Breast epithelium (tissue), 4 donors: ENCODE measurements around the gene SPAG6. TPM values are rescaled to one million over a fixed set of nuclear protein-coding genes. Genes with fewer than 3 reads are reported as not detected.
"Not testable (repeated sequence)": the region's sequence is repeated elsewhere in the genome, so short reads cannot be mapped to it uniquely, and the experiment has no call there.

Experiments
- DNase-seq, 2 donors: peaks; one replicate each; pipeline ENCODE4 v3.0.0-alpha.2; 2019; ENCODE audit warnings: low spot score in 2 of 2
- H3K27ac ChIP-seq, 2 donors: fragments of 200-600 bp; sonication (generic) in 1 of 2; one replicate each; pipeline ENCODE4 v1.5.1; 2016 to 2019; ENCODE audit warnings: mild to moderate bottlenecking in 1 of 2
- H3K27me3 ChIP-seq, 2 donors: fragments of 200-600 bp; sonication (generic) in 1 of 2; one replicate each; pipeline versions ENCODE4 v1.5.1 to v1.6.0; 2017 to 2019; ENCODE audit warnings: control low read depth in 1 of 2, mild to moderate bottlenecking in 1 of 2
- H3K36me3 ChIP-seq: fragments of 200-600 bp; one replicate; pipeline ENCODE4 v1.5.1; 2019
- H3K4me1 ChIP-seq, 2 donors: fragments of 200-600 bp; sonication (generic); one replicate each; pipeline ENCODE4 v1.5.1; 2016 to 2019; ENCODE audit warnings: control low read depth in 1 of 2
- H3K4me3 ChIP-seq, 3 donors: fragments of 200-600 bp; sonication (generic); 1 replicate in 2 of 3; 2 replicates in 1 of 3; pipeline ENCODE4 v1.5.1; 2016 to 2019; ENCODE audit warnings: mild to moderate bottlenecking in 3 of 3, moderate library complexity in 2 of 3
- H3K9me3 ChIP-seq, 2 donors: fragments of 200-600 bp; sonication (generic) in 1 of 2; one replicate each; pipeline ENCODE4 v1.5.1; 2016 to 2019; ENCODE audit warnings: control low read depth in 1 of 2
- CTCF ChIP-seq, 3 donors: fragments of 450-650 bp; IDR thresholded peaks; one replicate each; pipeline ENCODE4 v1.5.1; 2016 to 2017; ENCODE audit warnings: antibody characterized with exemption in 3 of 3, mild to moderate bottlenecking in 3 of 3, moderate library complexity in 3 of 3
- POLR2A ChIP-seq: fragments of 450-650 bp; IDR thresholded peaks from one replicate; pipeline ENCODE4 v1.6.1; 2016; ENCODE audit warnings: antibody characterized with exemption, mild to moderate bottlenecking, moderate library complexity
- POLR2AphosphoS5 ChIP-seq, 3 donors: sonication (generic); formaldehyde crosslinking; IDR thresholded peaks; one replicate each; pipeline ENCODE4 v1.6.1; 2017; ENCODE audit warnings: antibody characterized with exemption in 3 of 3
- intact Hi-C: fragments of 100-400 bp; cut with DNase I; formaldehyde crosslinking; loops from one replicate; pipeline ENCODE4 v1.15.1; 2023; ENCODE audit warnings: low total_unique reads
- total RNA-seq, 3 donors: library from RNA; depleted of rRNA; stranded (reverse); fragments of >200 nt; gene quantifications; one replicate each; pipeline ENCODE4 v1.1.0, GENCODE V29; 2016

The SPAG6 gene
- total RNA-seq, 3 donors from 2014 or later = 0.59 to 4.9 TPM; not detected in 1

- H3K4me3 ChIP-seq = no peak overlapping the region
- TF ChIP-seq POLR2A (no peak), CTCF (IDR thresholded peaks at IDR 0.05) (no peak), POLR2AphosphoS5 (IDR thresholded peaks at IDR 0.05) (no peak)
- H3K9me3 ChIP-seq = no peaks in the 10 kb centered on the region
- DNase-seq = no peak
- H3K27me3 ChIP-seq = no peaks in the 10 kb centered on the region
- no peaks in the 10 kb centered on the region for H3K36me3 ChIP-seq
- H3K4me1 ChIP-seq = no peaks in the 10 kb centered on the region
- H3K27ac ChIP-seq = no peak overlapping the region
- intact Hi-C loops = no loop called here
These were observed 11.1 kb downstream of the SPAG6 start for GRCh38 chr10:22356324-22356873.

GRCh38 chr10:22357770-22358169 is 12.5 kb downstream of the SPAG6 start:
- H3K4me1 ChIP-seq, intact Hi-C loops, H3K27ac ChIP-seq, H3K36me3 ChIP-seq, DNase-seq, H3K9me3 ChIP-seq, H3K27me3 ChIP-seq, H3K4me3 ChIP-seq: not testable (repeated sequence)

GRCh38 chr10:22363305-22363704 is 18.0 kb downstream of the SPAG6 start:
- H3K4me1 ChIP-seq = no peaks in the 10 kb centered on the region
- no peaks in the 10 kb centered on the region for H3K9me3 ChIP-seq
- H3K27me3 ChIP-seq = no peaks in the 10 kb centered on the region
- H3K36me3 ChIP-seq = no peaks in the 10 kb centered on the region
- DNase-seq = no peak
- intact Hi-C loops = loop anchor here (10.0 kb wide), 1 partner anchor 89 kb away; no protein-coding TSS in a partner anchor
- TF ChIP-seq POLR2AphosphoS5 (IDR thresholded peaks at IDR 0.05) (no peak), POLR2A (no peak), CTCF (IDR thresholded peaks at IDR 0.05) (no peak)
- H3K4me3 ChIP-seq = no peak overlapping the region
- H3K27ac ChIP-seq = no peak overlapping the region

GRCh38 chr10:22364407-22365140 is 19.3 kb downstream of the SPAG6 start:
- Histone ChIP-seq H3K9me3 (no peaks in the 10 kb centered on the region), H3K27ac (no peak overlapping the region), H3K4me1 (no peaks in the 10 kb centered on the region), H3K4me3 (no peak overlapping the region), H3K27me3 (no peaks in the 10 kb centered on the region), H3K36me3 (no peaks in the 10 kb centered on the region)
- intact Hi-C loops = loop anchor here (10.0 kb wide), 1 partner anchor 90 kb away; no protein-coding TSS in a partner anchor
- no peak for DNase-seq
- TF ChIP-seq POLR2AphosphoS5 (IDR thresholded peaks at IDR 0.05) = no peak
- TF ChIP-seq POLR2A = no peak
- no peak for TF ChIP-seq CTCF (IDR thresholded peaks at IDR 0.05)

- Histone ChIP-seq H3K9me3 (no peaks in the 10 kb centered on the region), H3K27ac (no peak overlapping the region), H3K36me3 (no peaks in the 10 kb centered on the region), H3K4me1 (no peaks in the 10 kb centered on the region), H3K4me3 (no peak overlapping the region), H3K27me3 (no peaks in the 10 kb centered on the region)
- no peak for TF ChIP-seq POLR2A
- TF ChIP-seq CTCF (IDR thresholded peaks at IDR 0.05) = no peak
- no peak for TF ChIP-seq POLR2AphosphoS5 (IDR thresholded peaks at IDR 0.05)
- intact Hi-C loops = loop anchor here (10.0 kb wide), 1 partner anchor 90 kb away; no protein-coding TSS in a partner anchor
- DNase-seq = no peak
These were observed 19.9 kb downstream of the SPAG6 start for GRCh38 chr10:22365233-22365632.
